Activated naive CD4-positive, alpha-beta T cell (primary cell): ENCODE measurements around the gene CCDC167.

ENCODE experiments used
- DNase-seq, 4 experiments: peaks; one replicate each; lab custom pipeline; 2025; lab: John Stamatoyannopoulos, UW

The CCDC167 gene

DNA sequence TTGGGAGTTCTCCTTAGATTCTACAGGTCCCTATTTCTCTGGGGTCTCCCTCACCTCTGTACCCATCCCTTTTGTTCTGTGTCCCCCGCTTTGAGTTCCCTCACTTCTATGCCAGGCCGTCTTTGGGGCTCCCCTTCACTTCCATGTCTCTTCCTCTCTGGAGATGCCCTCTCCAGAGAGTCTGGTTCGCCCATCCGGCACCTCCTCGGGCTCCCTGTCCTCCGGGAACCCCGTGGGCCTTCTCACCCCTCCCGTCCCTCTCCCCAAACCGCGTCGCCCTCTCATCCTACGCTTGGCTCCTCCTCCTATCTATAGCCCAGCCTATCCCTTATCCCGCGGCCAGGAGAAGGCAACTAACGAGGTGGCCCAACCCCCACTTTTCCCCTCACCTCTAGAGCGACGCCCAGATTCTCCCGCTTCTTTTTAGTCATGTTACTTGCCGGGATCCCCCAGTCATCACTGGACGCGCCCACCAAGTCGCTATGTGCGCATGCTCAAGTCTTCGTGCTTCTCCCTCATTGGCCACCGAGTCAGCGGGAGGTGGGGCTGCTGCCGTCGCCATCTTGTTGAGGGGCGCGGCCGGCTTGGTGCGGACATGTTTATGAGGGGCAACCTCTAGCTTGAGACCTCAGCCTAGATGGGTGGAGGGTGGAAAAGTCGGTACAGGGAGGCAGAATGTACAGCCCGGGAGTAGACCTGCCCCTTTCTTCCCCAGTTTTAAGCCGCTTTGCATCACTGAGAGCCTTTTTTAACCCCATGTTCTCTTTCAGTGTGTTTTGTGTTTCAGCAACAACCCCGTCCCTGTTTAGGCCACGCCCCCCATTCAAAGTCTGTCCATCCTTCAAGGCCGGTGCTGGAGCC, at the start of gene CCDC167:
TSS of gene CCDC167 (minus strand) at position 461 of the 861 bp plus-strand sequence. CDS start at position 431, 30 bp downstream.
- peak; percentile 87 to 93 (median 88) for DNase-seq

- no peak for DNase-seq
Measured at GRCh38 chr6:37549154-37549553, 49.5 kb upstream of the CCDC167 start.

DNA sequence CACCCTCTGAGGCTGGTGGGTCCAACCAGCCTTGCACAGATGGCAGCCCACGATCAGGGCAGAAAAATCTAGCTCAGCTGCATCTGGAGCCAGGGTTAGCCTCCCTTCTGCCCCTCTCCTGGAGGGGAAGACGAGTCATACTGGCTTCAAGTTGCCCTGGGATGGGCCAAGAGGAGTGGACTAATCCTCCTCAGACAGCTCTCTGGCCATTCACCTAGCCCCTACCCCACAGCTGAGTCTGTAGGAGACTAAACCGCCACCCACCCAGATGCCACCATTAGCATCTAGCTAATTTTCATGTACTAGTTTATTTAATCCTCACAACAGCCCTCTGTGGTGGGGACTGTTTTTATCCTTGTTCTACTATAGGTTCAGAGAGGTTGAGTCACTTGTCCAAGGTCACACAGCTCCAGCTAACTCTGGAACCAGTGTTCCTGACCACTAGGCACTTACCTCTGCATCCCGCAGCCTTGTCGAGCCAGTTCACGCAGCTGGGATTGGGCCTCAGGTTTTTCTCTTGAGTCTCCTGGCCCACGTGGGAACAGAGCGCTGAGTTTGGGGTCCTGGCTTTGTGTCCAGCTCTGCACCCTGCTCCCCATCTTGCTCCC, 48.5 kb upstream of the CCDC167 start:
- DNase-seq: no peak

DNA sequence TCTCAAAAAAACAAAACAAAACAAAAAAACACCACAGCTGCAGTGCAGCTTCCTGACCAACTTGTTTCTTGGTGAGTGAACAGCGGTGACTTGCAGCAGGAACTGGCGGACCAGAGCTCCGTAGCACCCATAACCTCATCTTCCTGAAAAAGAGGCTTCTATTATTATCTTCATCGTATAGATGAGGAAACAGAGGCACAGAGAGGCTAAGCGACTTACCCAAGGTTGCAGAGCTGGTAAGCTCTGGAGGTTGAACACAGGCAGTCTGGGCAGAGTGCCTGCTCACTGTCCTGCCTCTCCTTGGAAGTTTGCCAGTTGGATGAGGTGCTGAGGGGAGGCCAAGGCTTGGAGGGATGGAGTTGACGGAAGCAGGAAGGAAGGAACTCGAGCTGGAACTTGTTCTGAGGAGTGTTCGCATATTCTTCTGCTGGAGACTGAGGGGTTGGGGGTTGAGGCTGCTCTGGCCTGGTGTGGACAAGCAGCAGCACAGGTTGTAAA, 47.9 kb upstream of the CCDC167 start:
- DNase-seq: no peak

- no peak for DNase-seq
Measured at GRCh38 chr6:37546141-37546871, 46.6 kb upstream of the CCDC167 start.

GRCh38 chr6:37544530-37544929, 44.8 kb upstream of the CCDC167 start:
- DNase-seq: no peak

DNA sequence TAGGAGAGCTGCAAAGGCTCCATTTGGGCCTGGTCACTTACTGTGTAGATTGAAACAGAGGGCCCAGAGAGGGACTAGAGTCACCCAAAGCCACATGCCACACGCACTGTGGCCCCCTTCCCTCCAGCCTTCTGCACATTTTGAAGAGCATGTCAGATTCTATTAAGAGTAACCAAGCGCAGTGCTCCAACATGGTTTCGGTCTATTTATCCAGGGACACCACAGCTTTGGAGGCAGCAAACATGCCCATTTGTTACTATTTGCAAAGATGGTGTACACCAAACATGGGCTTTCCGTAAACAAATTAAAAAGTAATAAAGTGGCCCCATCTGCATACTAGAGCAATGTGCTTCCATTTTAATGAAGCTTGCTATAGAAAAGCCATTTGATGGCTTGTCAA, 43.7 kb upstream of the CCDC167 start:
- DNase-seq: no peak

- DNase-seq: no peak
Measured at GRCh38 chr6:37541346-37541745, 41.7 kb upstream of the CCDC167 start.

DNA sequence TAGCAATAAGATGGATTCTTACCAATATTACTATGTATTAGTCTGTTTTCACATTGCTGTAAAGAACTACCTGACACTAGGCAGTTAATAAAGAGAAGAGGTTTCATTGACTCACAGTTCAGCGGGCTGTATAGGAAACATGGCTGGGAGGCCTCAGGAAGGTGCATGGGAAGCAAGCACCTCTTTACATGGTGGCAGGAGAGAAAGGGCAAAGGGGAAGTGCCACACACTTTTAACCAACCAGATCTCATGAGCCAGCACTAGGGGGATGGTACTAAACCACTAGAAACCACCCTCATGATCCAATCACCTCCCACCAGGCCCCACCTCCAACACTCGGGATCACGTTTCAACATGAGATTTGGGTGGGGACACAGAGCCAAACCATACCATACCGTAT, 40.7 kb upstream of the CCDC167 start:
- DNase-seq: no peak

DNA sequence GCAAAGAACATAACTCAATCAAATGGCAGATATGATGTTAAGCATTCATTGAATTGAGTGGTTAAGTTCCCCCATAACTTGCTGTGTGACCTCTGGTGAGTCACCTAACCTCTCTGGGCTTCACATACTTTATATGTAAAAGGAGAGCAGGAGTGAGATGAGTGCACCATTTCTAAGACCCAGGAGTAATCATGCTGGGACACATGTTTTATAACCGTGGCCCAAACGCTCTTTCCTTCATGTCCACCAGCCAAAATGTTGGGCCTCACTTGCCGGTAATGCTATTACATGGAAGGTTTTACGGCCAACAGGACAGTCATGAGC, 40.3 kb upstream of the CCDC167 start:
- no peak for DNase-seq

DNA sequence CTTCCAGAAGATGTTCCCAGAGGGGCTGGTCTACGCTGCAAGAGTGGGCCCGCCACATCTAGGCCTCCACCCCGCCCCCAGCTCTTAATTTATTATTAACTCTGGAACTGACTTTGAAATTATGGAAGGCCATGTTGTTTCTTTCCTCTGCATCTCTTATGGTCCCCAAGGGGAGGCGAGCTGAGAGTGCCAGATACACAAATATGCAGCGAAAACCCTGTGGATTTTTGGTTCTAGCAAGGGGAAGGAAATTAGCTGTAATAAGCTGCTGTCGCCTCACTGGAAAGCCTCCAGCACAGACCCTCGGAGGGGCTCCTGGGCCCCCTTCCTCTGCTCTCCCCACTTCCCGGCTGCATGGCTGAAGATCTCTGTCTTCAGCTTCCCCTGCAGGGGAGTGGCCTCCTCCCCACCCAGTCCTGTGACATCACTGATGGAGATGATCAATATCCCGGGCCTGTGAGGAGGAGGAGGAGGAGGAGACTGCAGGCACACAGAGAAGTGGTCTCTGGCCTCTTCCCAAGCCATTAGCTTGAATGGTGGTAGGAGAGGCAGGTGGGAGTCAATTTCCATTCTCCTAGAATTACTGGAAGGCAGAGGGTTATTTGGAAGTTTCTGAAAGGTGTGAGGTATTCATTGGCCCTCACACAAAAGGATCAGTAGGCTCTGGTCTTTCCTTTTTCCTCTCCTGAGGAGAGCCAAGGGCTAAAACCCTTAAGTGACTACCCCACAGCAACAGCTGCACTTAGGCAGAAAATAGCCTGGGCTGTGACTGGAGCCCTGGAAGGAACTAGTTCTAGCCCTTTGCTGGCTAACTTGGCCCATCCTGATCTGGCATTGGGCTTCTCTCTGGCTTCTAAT, 39.7 kb upstream of the CCDC167 start:
- no peak for DNase-seq

- DNase-seq: no peak
Measured at GRCh38 chr6:37538107-37538506, 38.4 kb upstream of the CCDC167 start.

DNA sequence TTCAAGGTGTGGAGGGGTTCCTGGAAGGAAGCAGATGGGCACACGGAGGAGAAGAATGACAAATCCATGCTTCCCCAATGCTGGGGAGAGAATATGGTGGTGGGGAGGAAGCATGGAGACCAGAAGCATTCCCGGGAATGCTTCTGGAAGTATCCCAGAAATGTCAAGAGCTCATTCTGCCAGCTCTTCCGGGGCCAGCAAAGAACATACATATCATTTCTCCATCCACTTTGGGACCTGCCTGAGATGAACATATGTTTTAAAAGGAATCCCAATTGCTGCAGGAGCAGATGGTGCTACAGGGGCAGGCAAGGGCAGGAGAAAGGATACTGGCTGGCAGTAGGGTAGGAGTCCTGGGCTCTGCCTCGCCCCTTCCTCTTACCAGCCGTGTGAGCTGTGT, 37.9 kb upstream of the CCDC167 start:
- no peak for DNase-seq

DNA sequence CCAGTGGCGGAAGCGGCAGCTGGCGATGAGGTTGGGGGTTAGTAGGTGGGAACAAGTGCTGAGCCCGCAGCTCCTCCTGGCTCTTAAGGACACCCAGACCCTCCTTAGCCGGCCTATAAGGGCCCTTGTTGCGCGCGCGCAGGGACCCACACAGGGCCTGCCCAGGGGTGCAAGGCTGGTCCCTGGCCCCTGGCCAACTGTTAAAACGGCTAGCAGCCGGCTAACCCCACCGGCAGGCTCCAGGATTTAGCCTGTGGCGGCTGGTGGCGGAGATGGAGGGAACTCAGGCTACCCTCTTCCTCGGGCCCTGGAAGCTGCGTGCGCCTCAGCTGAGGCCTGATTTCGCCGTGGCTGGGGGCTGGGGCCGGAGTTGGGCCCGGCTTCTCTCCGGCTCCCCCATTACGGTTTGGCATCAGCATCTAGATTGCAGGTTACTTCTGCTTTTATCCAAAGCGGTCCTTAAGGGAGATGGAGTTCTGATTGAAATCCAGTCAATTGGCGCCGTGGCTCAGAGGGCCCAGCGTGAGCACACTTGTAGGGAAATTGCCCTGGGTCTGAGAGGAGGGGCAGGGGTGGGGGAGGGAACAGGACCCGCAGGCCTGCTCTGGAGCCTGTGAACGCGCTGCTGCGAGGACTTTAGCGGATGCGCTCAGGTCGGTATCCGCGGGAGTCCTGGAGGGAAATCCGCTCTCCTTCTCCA, 36.9 kb upstream of the CCDC167 start:
- no peak for DNase-seq

GRCh38 chr6:37535759-37536490, 36.2 kb upstream of the CCDC167 start:
- DNase-seq: peak in 1 of 4 experiments; percentile 15

- DNase-seq: no peak
Measured at GRCh38 chr6:37535428-37535758, 35.7 kb upstream of the CCDC167 start.

DNA sequence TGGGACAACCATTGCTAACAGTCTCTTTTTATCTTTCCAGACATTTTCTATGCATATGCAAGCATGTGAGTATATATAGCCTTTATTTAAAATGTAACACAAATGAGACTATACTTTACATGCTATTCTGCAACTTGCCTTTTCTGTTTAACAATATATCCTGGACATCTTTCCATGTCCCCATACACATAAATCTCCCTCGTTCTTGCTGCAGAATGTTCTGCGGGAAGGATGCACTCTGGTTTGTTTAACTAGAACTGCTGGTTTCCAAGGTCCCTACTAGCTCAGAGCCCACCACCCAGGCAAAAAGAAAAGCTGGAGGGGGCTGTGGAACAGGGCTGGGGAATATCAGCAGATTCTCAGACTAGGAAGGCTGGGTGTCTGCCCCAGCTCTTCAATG, 35.2 kb upstream of the CCDC167 start:
- no peak for DNase-seq

DNA sequence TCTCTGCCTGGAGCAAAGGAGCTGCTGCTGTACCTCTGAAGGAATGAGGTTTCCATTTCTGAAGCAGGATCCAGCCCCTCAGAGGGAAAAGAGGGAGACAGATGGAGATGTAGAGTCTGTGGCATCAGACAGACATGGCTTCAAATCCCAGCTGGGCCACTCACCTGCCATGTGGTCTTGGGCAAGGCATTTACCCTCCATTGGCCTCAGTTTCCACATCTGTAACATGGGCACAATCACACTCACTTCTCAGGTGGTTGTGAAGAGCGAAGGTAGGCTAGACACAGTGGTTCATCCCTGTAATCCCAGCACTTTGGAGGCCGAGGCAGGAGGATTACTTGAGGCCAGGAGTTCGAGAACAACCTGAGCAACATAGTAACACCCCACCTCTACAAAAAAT, 32.4 kb upstream of the CCDC167 start:
- no peak for DNase-seq

DNA sequence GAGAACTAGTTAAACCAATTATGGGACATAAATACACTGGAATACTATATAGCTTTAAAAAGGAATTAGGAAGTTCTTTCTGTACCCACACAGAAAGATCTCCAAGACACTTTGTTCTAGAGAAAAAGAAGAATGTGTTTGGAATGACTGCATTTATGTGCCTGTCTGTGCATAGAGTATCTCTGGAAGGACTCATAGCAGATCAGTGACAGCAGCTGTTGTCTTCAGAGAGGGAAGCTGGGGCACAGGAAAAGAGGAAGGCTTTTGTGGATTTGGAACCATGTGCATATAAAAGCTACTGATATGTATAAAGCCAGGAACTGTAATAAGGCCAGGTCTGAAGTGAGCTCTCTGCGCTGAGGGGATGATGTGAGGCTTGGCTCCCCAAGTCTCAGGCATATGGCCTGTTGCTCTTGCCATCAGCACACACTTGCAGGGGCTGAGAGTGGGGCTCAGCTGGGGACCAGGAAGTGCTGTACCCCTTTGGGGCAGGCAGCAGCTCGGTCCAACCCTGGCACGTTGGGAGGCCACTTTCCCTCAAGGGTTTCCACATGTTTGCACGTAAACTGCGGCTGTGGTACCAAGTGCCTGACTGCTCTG, 31.8 kb upstream of the CCDC167 start:
- DNase-seq: no peak

DNA sequence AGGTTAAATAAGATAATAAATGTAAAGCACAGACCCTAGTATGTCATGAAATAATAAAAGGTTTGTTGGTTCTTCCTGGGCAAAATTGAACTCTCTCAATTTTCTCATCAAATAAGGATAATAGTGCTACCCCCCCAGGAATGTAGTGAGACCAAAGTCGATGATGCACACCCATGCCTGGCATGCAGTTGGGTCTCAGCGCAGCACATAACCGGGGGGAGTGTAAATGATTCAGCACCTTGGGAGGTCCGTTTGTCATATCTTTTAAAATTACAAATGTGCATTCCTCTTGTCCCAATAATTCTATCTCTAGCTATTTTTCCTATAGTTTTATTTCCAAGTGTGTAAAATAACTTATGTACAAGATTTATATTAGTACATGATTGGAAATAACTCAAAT, 31.3 kb upstream of the CCDC167 start:
- DNase-seq: no peak
